Measurements from ENCODE around the gene PADI4.

DNA sequence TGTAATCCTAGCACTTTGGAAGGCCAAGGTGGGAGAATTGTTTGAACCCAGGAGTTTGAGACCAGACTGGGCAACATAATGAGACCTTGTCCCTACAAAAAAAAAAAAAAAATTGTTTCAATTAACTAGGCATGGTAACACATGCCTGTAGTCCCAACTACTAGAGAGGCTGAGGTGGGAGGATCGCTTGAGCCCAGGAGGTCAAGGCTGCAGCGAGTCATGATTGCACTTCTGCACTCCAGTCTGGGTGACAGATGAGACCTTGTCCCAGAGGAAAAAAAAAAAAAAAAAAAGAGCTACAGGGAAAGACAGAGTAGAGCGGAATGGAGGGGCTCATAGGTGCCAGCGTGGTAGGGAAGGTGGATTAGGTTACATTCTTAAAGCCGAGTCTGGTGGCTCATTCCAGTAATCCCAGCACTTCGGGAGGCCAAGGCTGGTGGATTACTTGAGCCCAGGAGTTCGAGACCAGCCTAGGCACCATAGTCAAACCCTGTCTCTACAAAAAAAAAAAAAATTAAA is 43.0 kb downstream of the PADI4 start:
- TF ChIP-seq POLR2A (IDR thresholded peaks at IDR 0.05), result no peak
- TF ChIP-seq, protein P1, sequence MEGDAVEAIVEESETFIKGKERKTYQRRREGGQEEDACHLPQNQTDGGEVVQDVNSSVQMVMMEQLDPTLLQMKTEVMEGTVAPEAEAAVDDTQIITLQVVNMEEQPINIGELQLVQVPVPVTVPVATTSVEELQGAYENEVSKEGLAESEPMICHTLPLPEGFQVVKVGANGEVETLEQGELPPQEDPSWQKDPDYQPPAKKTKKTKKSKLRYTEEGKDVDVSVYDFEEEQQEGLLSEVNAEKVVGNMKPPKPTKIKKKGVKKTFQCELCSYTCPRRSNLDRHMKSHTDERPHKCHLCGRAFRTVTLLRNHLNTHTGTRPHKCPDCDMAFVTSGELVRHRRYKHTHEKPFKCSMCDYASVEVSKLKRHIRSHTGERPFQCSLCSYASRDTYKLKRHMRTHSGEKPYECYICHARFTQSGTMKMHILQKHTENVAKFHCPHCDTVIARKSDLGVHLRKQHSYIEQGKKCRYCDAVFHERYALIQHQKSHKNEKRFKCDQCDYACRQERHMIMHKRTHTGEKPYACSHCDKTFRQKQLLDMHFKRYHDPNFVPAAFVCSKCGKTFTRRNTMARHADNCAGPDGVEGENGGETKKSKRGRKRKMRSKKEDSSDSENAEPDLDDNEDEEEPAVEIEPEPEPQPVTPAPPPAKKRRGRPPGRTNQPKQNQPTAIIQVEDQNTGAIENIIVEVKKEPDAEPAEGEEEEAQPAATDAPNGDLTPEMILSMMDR (IDR thresholded peaks at IDR 0.05), result no peak
